ENCODE results near the gene GPATCH1.

GRCh38 chr19:33174186-33174585 lies 93.2 kb downstream of the GPATCH1 start:
- TF ChIP-seq CTCF (IDR thresholded peaks at IDR 0.05; ENCODE audit: low read length) (no peak), EZH2 (optimal IDR thresholded peaks at IDR 0.05; ENCODE audit: low read depth, low read length) (no peak)
